Measurements from ENCODE around the gene PFKP. TPM values are rescaled to one million over a fixed set of nuclear protein-coding genes. Genes with fewer than 3 reads are reported as not detected.

Gene PFKP
- total and polyA plus RNA-seq, 4 donors = 15.1 to 49.8 (median 31.8) TPM

DNA sequence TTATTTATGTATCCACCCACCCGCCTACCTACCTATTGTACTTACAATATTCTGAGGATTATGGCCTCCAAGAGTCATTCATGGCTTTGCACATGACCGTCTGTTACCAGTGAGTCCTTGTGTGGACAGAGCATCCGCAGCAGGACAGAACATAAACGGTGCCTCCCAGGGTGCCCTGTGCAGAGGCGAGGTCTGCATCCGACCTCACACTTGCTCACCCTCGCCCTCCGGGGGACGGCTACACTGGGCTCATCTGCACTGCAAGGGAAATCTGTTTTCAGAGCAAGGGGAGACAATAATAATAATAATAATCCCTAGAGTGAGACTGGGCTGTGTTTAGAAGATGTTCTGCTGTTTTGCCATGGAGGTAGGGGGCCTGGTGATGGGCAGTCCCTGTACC is 29.8 kb downstream of the PFKP start:
- TF ChIP-seq CTCF (IDR thresholded peaks at IDR 0.05; ENCODE audit: control extremely low read depth, extremely low read depth) = no peak
- H3K4me1 ChIP-seq (ENCODE audit: control insufficient read depth in 5 of 5, insufficient read depth in 5 of 5, low read length in 5 of 5) = peaks cover 0 to 28% (median 13%) of the 10 kb centered on the region in 5 donors
- no peak overlapping the region for H3K27ac ChIP-seq (ENCODE audit: low read depth in 1 of 2, low read length in 1 of 2)
- H3K27me3 ChIP-seq (ENCODE audit: control insufficient read depth in 3 of 3, insufficient read depth in 3 of 3, low read length in 2 of 3) = no peaks in the 10 kb centered on the region
- no peak for DNase-seq
- peaks cover 0 to 8% (median 0%) of the 10 kb centered on the region in 4 donors for H3K36me3 ChIP-seq (ENCODE audit: control insufficient read depth in 4 of 4, insufficient read depth in 4 of 4, low read length in 4 of 4)
- H3K4me3 ChIP-seq = no peak overlapping the region
- H3K9me3 ChIP-seq (ENCODE audit: control insufficient read depth in 4 of 4, insufficient read depth in 3 of 4, low read length in 3 of 4) = no peaks in the 10 kb centered on the region
- ATAC-seq (ENCODE audit: insufficient read depth, low FRiP score) = no peak
- H3K9ac ChIP-seq (ENCODE audit: insufficient read depth in 1 of 2, low read length in 2 of 2) = no peak overlapping the region
- 93 to 94% methylated on average over 9 of the region's 9 CpGs for WGBS, 2 donors

DNA sequence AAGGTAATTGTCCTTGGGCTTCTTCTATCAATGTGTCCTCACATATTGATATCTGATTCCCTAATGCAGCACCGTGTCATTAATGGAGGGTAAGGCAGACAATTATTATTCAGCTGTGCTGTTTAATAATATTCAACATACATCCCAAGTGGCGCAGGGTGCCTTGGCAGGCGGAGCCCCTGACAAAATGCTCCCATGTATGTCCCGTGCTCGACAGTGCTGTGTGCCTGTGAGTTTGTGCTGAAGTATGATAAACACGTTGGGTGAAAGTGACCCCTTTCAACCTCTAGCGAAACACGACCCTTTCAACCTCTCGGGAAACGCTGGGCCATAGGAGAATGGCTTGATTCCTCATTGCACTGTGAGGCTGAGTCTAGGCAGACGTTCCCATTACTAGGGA is 31.3 kb downstream of the PFKP start:
- no peak overlapping the region for H3K9ac ChIP-seq (ENCODE audit: insufficient read depth in 1 of 2, low read length in 2 of 2)
- WGBS, 2 donors = 87% methylated on average over 11 of the region's 11 CpGs
- DNase-seq = no peak
- no peak for TF ChIP-seq CTCF (IDR thresholded peaks at IDR 0.05; ENCODE audit: control extremely low read depth, extremely low read depth)
- peaks cover 3 to 22% (median 14%) of the 10 kb centered on the region in 5 donors for H3K4me1 ChIP-seq (ENCODE audit: control insufficient read depth in 5 of 5, insufficient read depth in 5 of 5, low read length in 5 of 5)
- H3K4me3 ChIP-seq = no peak overlapping the region
- no peaks in the 10 kb centered on the region for H3K9me3 ChIP-seq (ENCODE audit: control insufficient read depth in 4 of 4, insufficient read depth in 3 of 4, low read length in 3 of 4)
- no peak overlapping the region for H3K27ac ChIP-seq (ENCODE audit: low read depth in 1 of 2, low read length in 1 of 2)
- H3K27me3 ChIP-seq (ENCODE audit: control insufficient read depth in 3 of 3, insufficient read depth in 3 of 3, low read length in 2 of 3) = no peaks in the 10 kb centered on the region
- peaks cover 0 to 13% (median 0%) of the 10 kb centered on the region in 4 donors for H3K36me3 ChIP-seq (ENCODE audit: control insufficient read depth in 4 of 4, insufficient read depth in 4 of 4, low read length in 4 of 4)
- no peak for ATAC-seq (ENCODE audit: insufficient read depth, low FRiP score)

GRCh38 chr10:3099291-3100092 is 32.1 kb downstream of the PFKP start:
- DNase-seq (peak in 1 of 3 donors; percentile 49), ATAC-seq (ENCODE audit: insufficient read depth, low FRiP score) (peak; percentile 39)
- H3K4me3 ChIP-seq = no peak overlapping the region
- peak overlapping the region in 1 of 2 donors; percentile 38 for H3K9ac ChIP-seq (ENCODE audit: insufficient read depth in 1 of 2, low read length in 2 of 2)
- H3K4me1 ChIP-seq (ENCODE audit: control insufficient read depth in 5 of 5, insufficient read depth in 5 of 5, low read length in 5 of 5) = peaks cover 3 to 21% (median 12%) of the 10 kb centered on the region in 5 donors
- 68 to 75% methylated on average over 22 of the region's 22 CpGs for WGBS, 2 donors
- H3K27me3 ChIP-seq (ENCODE audit: control insufficient read depth in 3 of 3, insufficient read depth in 3 of 3, low read length in 2 of 3) = no peaks in the 10 kb centered on the region
- TF ChIP-seq CTCF (IDR thresholded peaks at IDR 0.05; ENCODE audit: control extremely low read depth, extremely low read depth) = no peak
- H3K36me3 ChIP-seq (ENCODE audit: control insufficient read depth in 4 of 4, insufficient read depth in 4 of 4, low read length in 4 of 4) = peaks cover 0 to 14% (median 0%) of the 10 kb centered on the region in 4 donors
- H3K27ac ChIP-seq (ENCODE audit: low read depth in 1 of 2, low read length in 1 of 2) = peak overlapping the region in 1 of 2 donors; percentile 14
- H3K9me3 ChIP-seq (ENCODE audit: control insufficient read depth in 4 of 4, insufficient read depth in 3 of 4, low read length in 3 of 4) = no peaks in the 10 kb centered on the region

Measured in lung (tissue), 12 donors.